Thyroid gland (tissue), 4 donors: ENCODE data around the gene RARB. TPM values are rescaled to one million over a fixed set of nuclear protein-coding genes. Genes with fewer than 3 reads are reported as not detected.

Experiments used
- DNase-seq, 2 donors: peaks; one replicate each; pipeline ENCODE4 v3.0.0-alpha.2; 2019
- H3K27ac ChIP-seq, 3 donors: fragments of 200-600 bp; sonication (generic); 1 replicate in 2 of 3; 2 replicates in 1 of 3; pipeline ENCODE4 v1.5.1; 2016 to 2019; ENCODE audit warnings: mild to moderate bottlenecking in 1 of 3, moderate library complexity in 1 of 3
- H3K27me3 ChIP-seq: fragments of 200-600 bp; sonication (generic); one replicate; pipeline ENCODE4 v1.5.1; 2019
- H3K36me3 ChIP-seq, 2 donors: fragments of 200-600 bp; sonication (generic); one replicate each; pipeline ENCODE4 v1.5.1; 2016 to 2019
- H3K4me1 ChIP-seq, 2 donors: fragments of 200-600 bp; sonication (generic); one replicate each; pipeline ENCODE4 v1.5.1; 2017 to 2019
- H3K4me3 ChIP-seq, 3 donors: fragments of 200-600 bp; sonication (generic); replicated peaks in 1 of 3; 1 replicate in 2 of 3; 2 replicates in 1 of 3; pipeline ENCODE4 v1.5.1; 2016; ENCODE audit warnings: mild to moderate bottlenecking in 1 of 3
- H3K9me3 ChIP-seq: fragments of 200-600 bp; sonication (generic); one replicate; pipeline ENCODE4 v1.5.1; 2017
- CTCF ChIP-seq, 6 experiments: fragments of 200-600 bp in 3 of 6; fragments of 450-650 bp in 3 of 6; sonication (generic) in 3 of 6; IDR thresholded peaks; one replicate each; pipeline ENCODE4 v1.5.1; 2016 to 2019; ENCODE audit warnings: antibody characterized with exemption in 6 of 6, mild to moderate bottlenecking in 2 of 6, inconsistent platforms in 1 of 6, moderate library complexity in 1 of 6
- POLR2A ChIP-seq, 2 donors: fragments of 450-650 bp; IDR thresholded peaks; one replicate each; pipeline ENCODE4 v1.6.1; 2017; ENCODE audit warnings: antibody characterized with exemption in 2 of 2, mild to moderate bottlenecking in 2 of 2, moderate library complexity in 1 of 2
- WGBS, 2 donors: methylation state at CpG; one replicate each; pipeline ENCODE4 v1.1.5; 2017; 5-methylcytosine and 5-hydroxymethylcytosine counted together
- intact Hi-C: fragments of 100-400 bp; cut with DNase I; formaldehyde crosslinking; loops from one replicate; pipeline ENCODE4 v1.15.1; 2023
- total RNA-seq, 4 donors: library from RNA; depleted of rRNA; stranded (reverse); fragments of >200 nt; gene quantifications; one replicate each; pipeline ENCODE4 v1.2.3, GENCODE V29; 2016

RARB gene
- total RNA-seq, 4 donors from 2014 or later: 13.6 to 31.5 (median 20.5) TPM

GRCh38 chr3:25430935-25431770, 3.1 kb downstream of the RARB start:
- TF ChIP-seq POLR2A (IDR thresholded peaks at IDR 0.05): no peak
- TF ChIP-seq CTCF (IDR thresholded peaks at IDR 0.05): no peak

GRCh38 chr3:25432176-25432720, 4.2 kb downstream of the RARB start:
- H3K9me3 ChIP-seq: no peaks in the 10 kb centered on the region
- H3K4me3 ChIP-seq: no peak overlapping the region
- peaks cover 14 to 22% of the 10 kb centered on the region in 2 donors for H3K4me1 ChIP-seq
- H3K27me3 ChIP-seq: no peaks in the 10 kb centered on the region
- H3K27ac ChIP-seq: peak overlapping the region; percentile 90 to 97 (median 97)
- TF ChIP-seq CTCF (IDR thresholded peaks at IDR 0.05): no peak
- no peak for TF ChIP-seq POLR2A (IDR thresholded peaks at IDR 0.05)
- WGBS, 2 donors: 79% methylated on average over 4 of the region's 4 CpGs
- no peaks in the 10 kb centered on the region for H3K36me3 ChIP-seq
- intact Hi-C loops: no loop called here
- no peak for DNase-seq

More at GRCh38 chr3:25430935-25431770, 3.1 kb downstream of the RARB start:
- Histone ChIP-seq H3K4me3 (peak overlapping the region in 1 of 3 donors; percentile 8), H3K36me3 (no peaks in the 10 kb centered on the region), H3K4me1 (peaks cover 21 to 30% of the 10 kb centered on the region in 2 donors), H3K27ac (peak overlapping the region; percentile 90 to 97 (median 97)), H3K9me3 (no peaks in the 10 kb centered on the region), H3K27me3 (no peaks in the 10 kb centered on the region)
- DNase-seq: no peak
- 51 to 53% methylated on average over 6 of the region's 6 CpGs for WGBS, 2 donors
- intact Hi-C loops: no loop called here

- DNase-seq: no peak
- H3K27ac ChIP-seq: peak overlapping the region in 2 of 3 donors; percentile 6 to 46
- no peaks in the 10 kb centered on the region for H3K27me3 ChIP-seq
- no peaks in the 10 kb centered on the region for H3K9me3 ChIP-seq
- peaks cover 9 to 18% of the 10 kb centered on the region in 2 donors for H3K4me1 ChIP-seq
- 92 to 96% methylated on average over 2 of the region's 2 CpGs for WGBS, 2 donors
- H3K36me3 ChIP-seq: no peaks in the 10 kb centered on the region
- H3K4me3 ChIP-seq: no peak overlapping the region
- intact Hi-C loops: no loop called here
- no peak for TF ChIP-seq POLR2A (IDR thresholded peaks at IDR 0.05)
- TF ChIP-seq CTCF (IDR thresholded peaks at IDR 0.05): no peak
Observed at GRCh38 chr3:25433106-25433505, 5.0 kb downstream of the RARB start.

- H3K36me3 ChIP-seq: no peaks in the 10 kb centered on the region
- TF ChIP-seq POLR2A (IDR thresholded peaks at IDR 0.05) (no peak), CTCF (IDR thresholded peaks at IDR 0.05) (no peak)
- no peaks in the 10 kb centered on the region for H3K9me3 ChIP-seq
- peak overlapping the region in 2 of 3 donors; percentile 6 to 46 for H3K27ac ChIP-seq
- H3K4me1 ChIP-seq: peaks cover 12 to 22% of the 10 kb centered on the region in 2 donors
- H3K27me3 ChIP-seq: no peaks in the 10 kb centered on the region
- intact Hi-C loops: no loop called here
- no peak overlapping the region for H3K4me3 ChIP-seq
- 75 to 80% methylated on average over 5 of the region's 5 CpGs for WGBS, 2 donors
- no peak for DNase-seq
Observed at GRCh38 chr3:25433868-25434267, 5.8 kb downstream of the RARB start.

- intact Hi-C loops: no loop called here
- peaks cover 4 to 20% of the 10 kb centered on the region in 2 donors for H3K4me1 ChIP-seq
- TF ChIP-seq POLR2A (IDR thresholded peaks at IDR 0.05): no peak
- no peaks in the 10 kb centered on the region for H3K9me3 ChIP-seq
- no peaks in the 10 kb centered on the region for H3K36me3 ChIP-seq
- peak overlapping the region in 1 of 3 donors; percentile 11 for H3K27ac ChIP-seq
- WGBS, 2 donors: 81 to 88% methylated on average over 6 of the region's 6 CpGs
- H3K4me3 ChIP-seq: no peak overlapping the region
- no peaks in the 10 kb centered on the region for H3K27me3 ChIP-seq
- no peak for DNase-seq
Observed at GRCh38 chr3:25437953-25438352, 9.9 kb downstream of the RARB start.
